Astrocyte (in vitro differentiated cells and primary cell): ENCODE data around the gene TRIM9. TPM values are rescaled to one million over a fixed set of nuclear protein-coding genes. Genes with fewer than 3 reads are reported as not detected.

Experiments used
- DNase-seq: peaks from one replicate; pipeline ENCODE4 v3.0.0-alpha.2; 2010; ENCODE audit warnings: low read depth
- FAIRE-seq: peaks from 2 replicates; lab custom pipeline; 2011; peaks lifted over from hg19 to GRCh38; lab: Jason Lieb, UNC
- H2AFZ ChIP-seq: 2 replicates; pipeline ENCODE4 v1.6.0; 2012; ENCODE audit warnings: low read depth, low read length, inconsistent platforms
- H3K27ac ChIP-seq: 2 replicates; pipeline ENCODE4 v1.5.1; 2011; ENCODE audit warnings: low read depth, low read length, inconsistent platforms
- H3K27me3 ChIP-seq: 2 replicates; pipeline ENCODE4 v1.6.0; 2011; ENCODE audit warnings: low read length, inconsistent platforms; ENCODE audit not compliant: insufficient read depth
- H3K36me3 ChIP-seq: 2 replicates; pipeline ENCODE4 v1.5.1; 2011; ENCODE audit warnings: low read length, inconsistent platforms; ENCODE audit not compliant: insufficient read depth
- H3K4me1 ChIP-seq: 2 replicates; pipeline ENCODE4 v1.5.1; 2011; ENCODE audit warnings: low read length, inconsistent platforms; ENCODE audit not compliant: insufficient read depth
- H3K4me2 ChIP-seq: 2 replicates; pipeline ENCODE4 v1.6.0; 2012; ENCODE audit warnings: low read length, inconsistent platforms
- H3K4me3 ChIP-seq: 2 replicates; pipeline ENCODE4 v1.5.1; 2011; ENCODE audit warnings: low read depth, mild to moderate bottlenecking, low read length, inconsistent platforms; ENCODE audit not compliant: insufficient read depth
- H3K79me2 ChIP-seq: 2 replicates; pipeline ENCODE4 v1.6.0; 2012; ENCODE audit warnings: mild to moderate bottlenecking, low read length, inconsistent platforms; ENCODE audit not compliant: insufficient read depth
- H3K9ac ChIP-seq: 2 replicates; pipeline ENCODE4 v1.6.0; 2012; ENCODE audit warnings: mild to moderate bottlenecking, low read length, inconsistent platforms
- H3K9me3 ChIP-seq: 2 replicates; pipeline ENCODE4 v1.5.1; 2012; ENCODE audit warnings: low read depth, mild to moderate bottlenecking, low read length, inconsistent platforms; ENCODE audit not compliant: insufficient read depth
- H4K20me1 ChIP-seq: 2 replicates; pipeline ENCODE4 v1.6.0; 2012; ENCODE audit warnings: low read length, inconsistent platforms; ENCODE audit not compliant: insufficient read depth
- H3K27ac Mint-ChIP-seq: one replicate; pipeline ENCODE4 v1.8.0; 2021; ENCODE audit warnings: mild to moderate bottlenecking, mixed read lengths; ENCODE audit not compliant: unreplicated experiment
- H3K27me3 Mint-ChIP-seq: one replicate; pipeline ENCODE4 v1.8.0; 2021; ENCODE audit warnings: low read depth, mixed read lengths; ENCODE audit not compliant: unreplicated experiment
- H3K36me3 Mint-ChIP-seq: one replicate; pipeline ENCODE4 v1.8.0; 2021; ENCODE audit warnings: low read depth, mixed read lengths; ENCODE audit not compliant: unreplicated experiment
- H3K4me1 Mint-ChIP-seq: one replicate; pipeline ENCODE4 v1.8.0; 2021; ENCODE audit warnings: low read depth, mixed read lengths; ENCODE audit not compliant: unreplicated experiment
- H3K4me3 Mint-ChIP-seq: one replicate; pipeline ENCODE4 v1.8.0; 2021; ENCODE audit warnings: mild to moderate bottlenecking, moderate library complexity, mixed read lengths; ENCODE audit not compliant: unreplicated experiment
- H3K9me3 Mint-ChIP-seq: one replicate; pipeline ENCODE4 v1.8.0; 2021; ENCODE audit warnings: mild to moderate bottlenecking, mixed read lengths; ENCODE audit not compliant: unreplicated experiment
- CTCF ChIP-seq: IDR thresholded peaks from 2 replicates; pipeline ENCODE4 v1.5.1; 2011; ENCODE audit warnings: low read depth, mild to moderate bottlenecking, inconsistent platforms, low read length, moderate library complexity; ENCODE audit not compliant: insufficient read depth
- EZH2 ChIP-seq: IDR thresholded peaks from 2 replicates; pipeline ENCODE4 v1.6.1; 2012; ENCODE audit warnings: mild to moderate bottlenecking, low read length, inconsistent platforms; ENCODE audit not compliant: insufficient read depth
- total RNA-seq: library from RNA; stranded (reverse); gene quantifications from 2 replicates; pipeline ENCODE4 v1.2.1, GENCODE V29; 2021

Gene TRIM9
- total RNA-seq, 1 donor from 2014 or later = 4.7 TPM

GRCh38 chr14:51131516-51131915 lies 36.6 kb upstream of the TRIM9 start:
- Histone ChIP-seq H3K36me3 (no peaks in the 10 kb centered on the region), H3K9ac (no peak overlapping the region), H3K4me2 (no peak overlapping the region), H2AFZ (no peak overlapping the region), H4K20me1 (no peaks in the 10 kb centered on the region), H3K27me3 (no peaks in the 10 kb centered on the region), H3K27ac (no peak overlapping the region), H3K4me3 (no peak overlapping the region), H3K9me3 (no peaks in the 10 kb centered on the region), H3K4me1 (no peaks in the 10 kb centered on the region), H3K79me2 (no peaks in the 10 kb centered on the region)
- no peak for FAIRE-seq
- Mint-ChIP-seq H3K27me3 (peaks cover 1% of the 10 kb centered on the region), H3K4me3 (no peak overlapping the region), H3K36me3 (no peaks in the 10 kb centered on the region), H3K9me3 (peaks cover 14% of the 10 kb centered on the region), H3K27ac (no peak overlapping the region), H3K4me1 (no peaks in the 10 kb centered on the region)
- no peak for DNase-seq
- TF ChIP-seq CTCF (no peak), EZH2 (no peak)

GRCh38 chr14:51129130-51129529 lies 34.2 kb upstream of the TRIM9 start:
- Mint-ChIP-seq H3K4me1 (no peaks in the 10 kb centered on the region), H3K9me3 (peaks cover 12% of the 10 kb centered on the region), H3K27me3 (peaks cover 1% of the 10 kb centered on the region), H3K36me3 (no peaks in the 10 kb centered on the region), H3K27ac (no peak overlapping the region), H3K4me3 (no peak overlapping the region)
- H3K9ac ChIP-seq = no peak overlapping the region
- H3K4me2 ChIP-seq = no peak overlapping the region
- DNase-seq = no peak
- H4K20me1 ChIP-seq = no peaks in the 10 kb centered on the region
- H3K79me2 ChIP-seq = no peaks in the 10 kb centered on the region
- H3K27ac ChIP-seq = no peak overlapping the region
- TF ChIP-seq EZH2 = no peak
- no peak for TF ChIP-seq CTCF
- H2AFZ ChIP-seq = no peak overlapping the region
- H3K36me3 ChIP-seq = no peaks in the 10 kb centered on the region
- no peaks in the 10 kb centered on the region for H3K4me1 ChIP-seq
- no peaks in the 10 kb centered on the region for H3K9me3 ChIP-seq
- no peaks in the 10 kb centered on the region for H3K27me3 ChIP-seq
- H3K4me3 ChIP-seq = no peak overlapping the region
- no peak for FAIRE-seq

DNA sequence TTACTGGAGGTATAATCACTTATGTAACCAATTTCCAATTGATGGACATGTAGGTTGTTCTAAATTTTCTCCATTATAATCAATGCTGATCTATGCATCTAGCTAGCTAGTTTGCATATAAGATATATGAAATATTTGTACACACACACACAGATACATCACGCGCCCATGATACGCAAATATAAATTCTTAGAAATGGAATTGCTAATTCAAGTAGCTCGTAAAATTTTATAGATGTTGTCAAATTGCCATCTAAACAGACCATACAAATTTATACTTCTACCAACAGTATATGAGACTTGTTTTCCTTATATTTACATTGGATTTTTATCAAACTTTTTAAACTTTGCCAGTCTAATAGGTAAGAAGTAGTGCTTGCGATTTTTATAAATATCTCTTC lies 29.1 kb upstream of the TRIM9 start:
- Mint-ChIP-seq H3K27me3 (no peaks in the 10 kb centered on the region), H3K36me3 (no peaks in the 10 kb centered on the region), H3K4me1 (peaks cover 32% of the 10 kb centered on the region), H3K27ac (no peak overlapping the region), H3K4me3 (no peak overlapping the region), H3K9me3 (peaks cover 4% of the 10 kb centered on the region)
- Histone ChIP-seq H3K79me2 (no peaks in the 10 kb centered on the region), H3K9me3 (no peaks in the 10 kb centered on the region), H3K36me3 (no peaks in the 10 kb centered on the region), H4K20me1 (no peaks in the 10 kb centered on the region), H3K27me3 (no peaks in the 10 kb centered on the region), H3K27ac (no peak overlapping the region), H3K9ac (no peak overlapping the region), H3K4me3 (no peak overlapping the region), H3K4me1 (no peaks in the 10 kb centered on the region), H3K4me2 (no peak overlapping the region), H2AFZ (no peak overlapping the region)
- TF ChIP-seq EZH2 = no peak
- TF ChIP-seq CTCF = no peak
- DNase-seq (no peak), FAIRE-seq (no peak)
